ENCODE results near the gene BCL2A1.
"Not testable (repeated sequence)": the region's sequence is repeated elsewhere in the genome, so short reads cannot be mapped to it uniquely, and the experiment has no call there.

BCL2A1 gene

DNA sequence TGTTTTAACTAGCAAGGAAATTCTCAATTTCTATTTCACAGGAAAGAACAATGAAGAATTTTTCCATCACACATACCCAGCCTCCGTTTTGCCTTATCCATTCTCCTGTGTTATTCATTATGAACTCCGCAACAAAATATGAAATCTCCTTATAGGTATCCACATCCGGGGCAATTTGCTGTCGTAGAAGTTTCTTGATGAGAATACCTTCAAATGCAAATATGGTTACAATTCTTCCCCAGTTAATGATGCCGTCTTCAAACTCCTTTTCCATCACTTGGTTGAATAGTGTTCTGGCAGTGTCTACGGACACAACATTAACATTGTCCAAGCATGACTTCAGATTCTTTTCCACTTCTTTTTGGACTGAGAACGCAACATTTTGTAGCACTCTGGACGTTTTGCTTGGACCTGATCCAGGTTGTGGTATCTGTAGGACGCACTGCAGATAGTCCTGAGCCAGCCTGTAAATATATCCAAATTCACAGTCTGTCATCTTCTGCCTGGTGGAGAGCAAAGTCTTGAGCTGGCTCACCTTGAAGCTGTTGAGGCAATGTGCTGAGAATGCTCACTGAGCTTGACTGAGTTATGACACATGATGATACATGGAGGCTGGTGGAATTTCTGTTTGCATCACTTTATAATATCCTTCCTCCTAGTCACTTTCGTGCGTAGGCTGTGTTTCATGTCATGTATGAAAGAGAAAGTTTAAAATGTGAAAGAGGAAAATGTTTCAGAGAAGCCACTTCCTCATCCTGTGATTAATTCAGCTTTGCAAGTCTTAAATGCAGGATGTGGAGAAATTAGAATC is at the start of gene BCL2A1:
BCL2A1 (minus strand) TSS at position 573 of the 811 bp plus-strand sequence; CDS start at position 496, 77 bp downstream.
- DNase-seq = no peak

DNA sequence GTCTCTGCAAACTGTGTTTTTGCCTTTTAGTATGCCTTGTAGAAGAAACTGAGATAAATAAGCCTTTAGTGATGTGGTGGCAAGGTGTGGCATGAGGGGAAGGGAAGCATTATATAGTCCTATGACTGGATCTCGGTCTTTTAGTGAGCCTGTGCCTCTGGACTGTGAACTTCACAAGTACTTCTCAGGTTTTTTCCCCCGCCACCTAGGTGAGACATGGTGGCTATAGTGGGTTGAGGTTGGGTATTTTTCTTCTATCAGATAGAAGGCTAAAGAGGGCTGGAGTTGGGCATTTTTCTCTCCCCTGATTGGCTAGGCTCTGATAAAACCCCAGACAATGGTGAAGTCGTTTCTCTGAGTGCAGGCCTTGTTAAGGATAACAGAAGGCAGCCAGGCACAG is 49.7 kb upstream of the BCL2A1 start:
- no peak for DNase-seq

GRCh38 chr15:80020149-80020548 is 49.2 kb upstream of the BCL2A1 start:
- DNase-seq = not testable (repeated sequence)

DNA sequence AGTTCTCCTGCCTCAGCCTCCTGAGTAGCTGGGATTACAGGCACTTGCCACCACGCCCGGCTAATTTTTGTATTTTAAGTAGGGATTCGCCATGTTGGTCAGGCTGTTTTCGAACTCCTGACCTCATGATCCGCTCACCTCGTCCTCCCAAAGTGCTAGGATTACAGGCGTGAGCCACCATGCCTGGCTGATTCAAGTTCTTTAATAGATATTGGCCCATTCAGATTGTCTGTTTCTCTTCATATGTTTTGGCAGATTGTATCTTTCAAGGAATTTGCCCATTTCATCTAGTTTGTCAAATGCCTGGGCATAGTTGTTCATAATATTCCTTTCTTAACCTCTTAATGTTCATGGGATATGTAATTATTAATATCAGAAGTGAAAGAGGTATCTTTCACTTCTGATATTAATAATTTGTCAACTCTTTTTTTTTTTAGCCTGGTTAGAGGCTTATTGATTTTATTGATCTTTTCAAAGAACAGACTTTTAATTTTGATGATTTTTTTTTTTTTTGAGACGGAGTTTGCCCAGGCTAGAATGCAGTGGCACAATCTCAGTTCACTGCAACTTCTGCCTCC is 48.3 kb upstream of the BCL2A1 start:
- no peak for DNase-seq

- DNase-seq = not testable (repeated sequence)
Observed at GRCh38 chr15:80017139-80017538, 46.1 kb upstream of the BCL2A1 start.

DNA sequence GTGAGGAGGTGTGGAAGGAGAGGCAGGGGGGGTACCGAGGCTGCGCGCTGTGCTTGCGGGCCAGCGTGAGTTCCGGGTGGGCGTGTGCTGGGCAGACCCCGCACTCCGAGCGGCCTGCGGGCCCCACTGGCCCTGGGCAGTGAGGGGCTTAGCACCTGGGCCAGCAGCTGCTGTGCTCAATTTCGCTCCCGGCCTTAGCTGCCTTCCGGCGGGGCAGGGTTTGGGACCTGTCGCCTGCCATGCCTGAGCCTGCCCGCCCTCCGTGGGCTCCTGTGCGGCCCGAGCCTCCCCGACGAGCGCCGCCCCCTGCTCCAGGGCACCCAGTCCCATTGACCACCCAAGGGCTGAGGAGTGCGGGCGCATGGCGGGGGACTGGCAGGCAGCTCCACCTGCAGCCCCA is 45.5 kb upstream of the BCL2A1 start:
- DNase-seq = not testable (repeated sequence)

DNA sequence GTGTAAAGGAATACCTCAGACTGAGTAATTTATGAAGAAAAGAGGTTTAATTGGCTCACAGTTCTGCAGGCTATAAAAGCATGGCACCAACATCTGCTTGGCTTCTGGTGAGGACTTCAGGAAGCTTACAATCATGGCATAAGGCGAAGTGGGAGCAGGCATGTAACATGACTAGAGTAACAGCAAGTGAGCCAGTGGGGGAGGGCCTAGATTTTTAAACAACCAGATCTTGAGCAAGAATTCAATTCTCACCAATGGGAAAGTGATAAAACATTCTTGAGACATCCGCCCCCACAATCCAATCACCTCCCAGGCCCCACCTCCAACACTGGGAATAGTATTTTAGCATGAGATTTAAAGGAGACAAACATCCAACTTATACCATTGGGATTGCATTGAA is 44.2 kb upstream of the BCL2A1 start:
- no peak for DNase-seq

DNA sequence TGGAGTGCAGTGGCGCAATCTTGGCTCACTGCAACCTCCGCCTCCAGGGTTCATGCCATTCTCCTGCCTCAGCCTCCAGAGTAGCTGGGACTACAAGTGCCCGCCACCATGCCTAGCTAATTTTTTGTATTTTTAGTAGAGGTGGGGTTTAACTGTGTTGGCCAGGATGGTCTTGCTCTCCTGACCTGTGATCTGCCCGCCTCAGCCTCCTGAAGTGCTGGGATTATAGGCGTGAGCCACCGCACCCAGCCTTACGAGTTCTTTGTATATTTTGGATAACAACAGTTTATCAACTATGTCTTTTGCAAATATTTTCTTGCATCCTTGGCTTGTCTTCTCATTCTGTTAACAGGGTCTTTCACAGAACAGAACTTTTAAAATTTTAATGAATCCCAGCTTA is 43.2 kb upstream of the BCL2A1 start:
- DNase-seq = not testable (repeated sequence)

- no peak for DNase-seq
Observed at GRCh38 chr15:80012060-80012726, 41.2 kb upstream of the BCL2A1 start.

DNA sequence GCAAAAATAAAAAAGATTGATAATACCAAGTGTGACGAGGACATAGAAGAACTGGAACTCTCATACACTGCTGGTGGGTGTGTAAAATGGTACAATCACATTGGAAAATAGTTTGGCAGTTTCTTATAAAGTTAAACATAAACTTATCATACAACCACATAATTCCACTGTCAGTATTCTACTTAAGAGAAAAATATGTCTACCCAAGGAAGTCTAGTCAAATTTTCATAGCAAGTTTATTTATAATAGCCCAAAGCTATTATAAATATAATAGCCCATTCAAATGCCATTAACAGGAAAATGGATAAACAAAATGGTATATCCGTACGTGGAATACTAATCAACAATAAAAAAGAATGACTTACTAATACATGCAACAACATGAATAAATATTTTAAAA is 40.6 kb upstream of the BCL2A1 start:
- DNase-seq = no peak

- not testable (repeated sequence) for DNase-seq
Observed at GRCh38 chr15:80011041-80011523, 40.1 kb upstream of the BCL2A1 start.

DNA sequence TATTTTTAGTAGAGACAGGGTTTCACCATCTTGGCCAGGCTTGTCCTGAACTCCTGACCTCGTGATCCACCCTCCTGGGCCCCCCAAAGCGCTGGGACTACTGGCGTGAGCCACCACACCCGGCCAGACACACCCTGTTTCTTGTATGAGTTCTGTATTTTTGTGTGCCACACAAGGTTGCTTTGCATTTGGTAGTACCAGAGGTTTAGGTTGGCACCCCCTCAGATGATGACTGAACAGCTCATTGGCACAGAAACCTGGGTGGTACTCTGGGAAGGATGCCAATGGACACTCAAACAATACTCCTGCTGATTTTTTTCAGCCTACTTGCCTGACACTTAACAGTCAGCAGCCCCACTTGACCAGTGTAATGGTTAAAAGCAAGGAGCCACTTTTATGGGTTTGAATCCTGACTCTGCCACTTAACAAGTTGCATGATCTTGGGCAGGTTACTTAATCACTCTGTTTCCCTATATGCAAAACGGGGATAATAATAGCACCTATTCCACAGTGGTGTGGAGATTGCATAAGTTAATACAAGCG is 39.2 kb upstream of the BCL2A1 start:
- peak; percentile 59 for DNase-seq

DNA sequence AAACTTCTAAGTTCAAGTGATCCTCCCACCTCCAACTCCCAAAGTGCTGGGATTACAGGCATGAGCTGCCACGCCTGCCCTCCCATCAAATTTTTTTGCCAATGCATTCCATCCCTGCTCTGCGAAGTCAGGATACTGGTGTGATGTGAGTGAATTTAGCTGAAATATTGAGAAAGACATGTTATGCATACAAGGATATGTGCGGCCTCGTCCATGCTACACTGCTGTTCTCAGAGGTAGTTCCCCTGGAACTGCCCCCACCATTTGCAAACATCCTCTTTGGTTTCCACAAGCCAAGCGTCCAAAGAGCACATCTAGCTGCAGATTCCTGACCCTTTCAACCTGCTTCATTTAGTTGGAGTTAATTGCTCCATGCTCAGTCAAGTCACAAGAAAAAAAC is 36.5 kb upstream of the BCL2A1 start:
- no peak for DNase-seq

DNA sequence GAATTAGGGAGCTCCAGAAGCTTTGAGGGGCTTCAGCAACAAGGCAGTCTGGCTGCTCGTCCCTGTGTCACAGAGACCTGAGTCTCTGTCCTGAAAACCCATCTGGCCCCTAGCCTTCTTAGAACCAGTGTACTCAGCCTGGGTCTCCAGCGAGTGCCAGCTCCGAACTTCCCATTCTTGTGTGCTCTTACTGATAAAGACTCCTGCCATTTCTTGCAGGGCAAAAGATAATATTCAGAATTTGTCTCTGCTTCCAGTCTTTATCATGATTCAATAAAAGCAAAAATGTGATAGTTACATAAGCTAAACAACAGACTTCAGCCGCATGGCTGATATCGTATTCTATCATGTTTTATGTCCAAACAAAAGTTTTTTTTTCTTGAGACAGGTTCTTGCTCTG is 36.0 kb upstream of the BCL2A1 start:
- no peak for DNase-seq

GRCh38 chr15:80003934-80004472 is 33.0 kb upstream of the BCL2A1 start:
- DNase-seq = no peak

DNA sequence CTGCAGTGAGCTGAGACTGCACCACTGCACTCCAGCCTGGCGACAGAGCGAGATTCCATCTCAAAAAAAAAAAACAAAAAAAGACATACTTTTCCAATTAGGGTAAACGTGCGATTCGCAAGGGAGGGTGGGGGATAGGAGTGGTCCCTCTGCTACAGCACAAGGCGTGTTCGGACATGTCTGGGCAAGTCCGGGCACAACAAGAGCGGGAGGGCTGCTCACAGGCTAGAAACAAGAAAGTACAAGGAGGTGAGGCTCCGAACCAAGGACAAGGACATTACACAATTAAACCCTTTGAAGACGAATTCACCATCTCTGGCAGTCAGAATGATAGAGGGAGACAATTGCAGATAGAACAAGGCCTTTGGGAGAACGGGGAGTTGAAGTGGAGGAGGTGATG is 32.2 kb upstream of the BCL2A1 start:
- no peak for DNase-seq

GRCh38 chr15:80002267-80002666 is 31.3 kb upstream of the BCL2A1 start:
- DNase-seq = no peak

DNA sequence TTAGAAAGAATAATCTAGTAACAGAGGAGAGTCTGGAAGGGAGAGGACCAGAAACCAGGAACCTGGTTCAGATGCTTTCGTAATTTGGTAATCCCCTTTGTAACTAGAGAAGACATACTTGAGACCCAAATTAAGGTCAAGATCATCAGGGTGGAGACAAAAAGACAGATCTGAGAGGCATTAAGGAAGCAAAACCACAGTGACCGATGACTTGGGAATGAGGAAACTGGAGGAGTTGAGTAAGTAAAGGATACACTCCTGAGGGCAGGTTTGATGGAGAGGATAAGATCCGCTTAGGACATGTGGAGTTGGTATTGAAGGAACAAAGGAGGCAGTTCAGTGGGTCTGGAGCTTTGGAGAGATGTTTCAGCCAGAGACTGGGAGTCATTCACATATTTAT is 23.6 kb upstream of the BCL2A1 start:
- DNase-seq = no peak

DNA sequence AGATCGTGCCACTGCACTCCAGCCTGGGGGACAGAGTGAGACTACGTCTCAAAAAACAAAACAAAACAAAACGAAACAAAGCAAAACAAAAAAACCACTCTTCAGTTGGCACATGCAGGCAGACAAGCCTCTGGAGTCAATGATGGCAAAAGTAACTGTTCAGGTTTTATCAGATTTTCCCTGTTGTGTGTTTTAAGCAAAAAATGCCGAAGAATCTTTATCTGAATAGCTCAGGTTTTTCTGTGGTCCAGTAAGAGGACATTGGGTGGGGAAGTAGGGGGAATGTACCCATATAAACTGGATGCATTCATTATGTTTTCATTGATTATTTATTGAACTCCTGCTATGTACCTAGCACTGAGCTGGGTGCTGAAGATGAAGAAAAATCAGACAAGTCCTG is 20.8 kb upstream of the BCL2A1 start:
- no peak for DNase-seq

- no peak for DNase-seq
Observed at GRCh38 chr15:79990997-79991334, 20.0 kb upstream of the BCL2A1 start.

- no peak for DNase-seq
Observed at GRCh38 chr15:79990280-79990996, 19.4 kb upstream of the BCL2A1 start.

DNA sequence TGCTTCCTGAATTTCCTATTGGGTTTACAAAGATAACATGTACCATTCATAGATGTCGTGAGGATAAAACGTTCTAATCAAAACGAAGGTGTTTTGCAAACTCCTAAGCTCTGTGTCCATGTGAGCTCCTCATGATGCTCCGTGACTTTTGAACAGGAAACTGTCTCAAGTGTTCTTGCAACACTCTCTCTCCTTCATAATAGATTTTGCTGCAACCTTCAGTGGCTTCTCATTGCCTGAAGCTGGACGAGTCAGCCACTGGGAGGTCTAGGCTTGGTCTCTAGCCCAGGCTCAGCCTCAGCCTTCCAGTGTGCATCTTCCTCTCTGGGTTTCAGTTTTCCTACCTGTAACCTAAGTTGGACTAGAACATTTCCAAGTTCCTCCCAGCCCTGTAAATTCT is 18.7 kb upstream of the BCL2A1 start:
- DNase-seq = no peak

DNA sequence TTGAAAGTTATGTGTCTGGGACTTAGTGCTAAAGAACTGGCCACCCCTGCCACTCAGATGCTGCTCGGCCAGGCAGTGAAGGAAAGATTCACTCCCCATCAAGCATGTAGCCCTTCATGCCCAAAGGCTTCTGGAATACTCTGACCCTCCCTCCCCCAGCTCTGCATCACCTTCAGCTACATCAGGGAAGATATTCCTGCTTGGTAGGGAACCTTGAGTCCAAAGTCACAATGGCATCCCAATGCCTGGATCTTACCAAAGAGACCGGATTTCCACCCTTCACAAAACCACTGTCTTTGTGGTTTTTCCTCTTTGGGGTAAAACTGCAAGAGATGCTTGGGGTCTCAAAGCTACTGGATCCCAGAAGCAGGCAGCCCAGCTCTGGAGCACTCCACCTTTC is 18.2 kb upstream of the BCL2A1 start:
- no peak for DNase-seq
